NCI-H82 (cell line): ENCODE results near the gene KIF17.
A peak's percentile ranks its signal among the peaks of the same experiment; 100 is the strongest.
"Not testable (repeated sequence)": the region's sequence is repeated elsewhere in the genome, so short reads cannot be mapped to it uniquely, and the experiment has no call there.

ENCODE experiments used
- DNase-seq: peaks from one replicate; lab custom pipeline; 2025; lab: John Stamatoyannopoulos, UW

Gene KIF17

DNA sequence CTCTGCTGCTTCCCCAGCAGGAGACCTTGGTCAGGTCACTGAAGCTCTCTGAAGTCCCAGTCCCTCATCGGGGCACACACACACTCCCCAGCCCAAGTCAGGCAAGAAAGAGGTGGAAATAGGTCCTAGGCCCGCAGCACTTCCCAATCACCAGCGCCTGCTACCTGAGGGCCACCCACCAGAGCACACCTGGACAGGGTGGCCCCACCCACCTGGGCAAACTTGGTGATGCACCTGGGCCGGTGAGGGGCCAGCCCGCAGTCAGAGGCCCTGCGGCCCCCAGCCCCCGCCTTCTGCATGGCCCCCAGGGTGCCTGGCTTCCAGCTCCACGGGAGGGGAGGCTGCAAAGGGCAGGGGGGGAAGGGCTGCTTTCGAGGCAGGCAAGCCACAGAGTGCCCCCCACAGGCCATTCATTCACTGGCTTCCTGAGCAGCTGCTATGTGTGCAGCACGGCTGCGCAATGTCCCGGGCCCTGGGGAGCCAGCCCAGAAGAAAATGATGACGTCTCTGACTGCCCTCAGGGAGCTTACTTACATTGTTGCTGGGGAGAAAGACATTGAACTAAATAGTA, 10.0 kb upstream of the KIF17 start:
- DNase-seq, result peak; percentile 34

DNA sequence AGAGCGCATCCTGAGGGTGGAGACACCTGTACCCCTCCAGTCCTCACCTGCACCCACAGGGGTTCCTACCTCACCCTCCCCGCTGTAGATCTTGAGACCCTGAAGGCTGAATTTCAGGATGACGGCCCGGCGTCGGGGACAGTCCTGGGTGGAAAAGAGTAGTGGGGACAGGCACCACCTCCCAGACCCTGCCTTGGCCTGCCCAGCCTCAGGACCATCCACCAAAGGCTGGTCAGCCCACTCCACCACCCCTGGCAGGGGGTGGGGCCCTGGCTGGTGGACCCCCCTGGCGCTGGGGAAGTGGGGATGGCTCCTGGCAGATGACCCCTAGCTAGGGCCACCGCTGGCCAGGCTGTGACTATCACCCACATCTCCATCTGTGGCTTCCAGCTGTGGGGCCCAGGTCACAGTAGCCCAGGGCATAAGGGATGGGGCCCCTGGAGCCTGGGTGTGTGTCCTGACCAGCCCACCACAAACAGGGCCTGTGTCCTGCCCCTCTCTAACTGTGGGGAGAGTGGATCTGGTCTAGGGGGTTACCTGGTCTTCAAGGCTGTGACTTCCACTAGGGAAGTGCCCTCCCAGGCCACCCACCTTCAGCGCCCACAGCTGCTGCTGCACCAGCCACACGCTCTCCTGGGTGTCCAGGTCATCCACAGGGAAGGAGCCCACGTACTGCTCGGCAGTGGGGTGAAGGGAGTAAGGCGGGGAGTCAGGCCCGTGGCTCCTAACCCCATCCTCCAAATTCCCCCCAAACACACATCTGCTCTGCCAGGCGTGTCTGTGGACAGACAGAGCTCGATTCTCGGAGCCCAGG, 9.3 kb upstream of the KIF17 start:
- DNase-seq, result no peak

DNA sequence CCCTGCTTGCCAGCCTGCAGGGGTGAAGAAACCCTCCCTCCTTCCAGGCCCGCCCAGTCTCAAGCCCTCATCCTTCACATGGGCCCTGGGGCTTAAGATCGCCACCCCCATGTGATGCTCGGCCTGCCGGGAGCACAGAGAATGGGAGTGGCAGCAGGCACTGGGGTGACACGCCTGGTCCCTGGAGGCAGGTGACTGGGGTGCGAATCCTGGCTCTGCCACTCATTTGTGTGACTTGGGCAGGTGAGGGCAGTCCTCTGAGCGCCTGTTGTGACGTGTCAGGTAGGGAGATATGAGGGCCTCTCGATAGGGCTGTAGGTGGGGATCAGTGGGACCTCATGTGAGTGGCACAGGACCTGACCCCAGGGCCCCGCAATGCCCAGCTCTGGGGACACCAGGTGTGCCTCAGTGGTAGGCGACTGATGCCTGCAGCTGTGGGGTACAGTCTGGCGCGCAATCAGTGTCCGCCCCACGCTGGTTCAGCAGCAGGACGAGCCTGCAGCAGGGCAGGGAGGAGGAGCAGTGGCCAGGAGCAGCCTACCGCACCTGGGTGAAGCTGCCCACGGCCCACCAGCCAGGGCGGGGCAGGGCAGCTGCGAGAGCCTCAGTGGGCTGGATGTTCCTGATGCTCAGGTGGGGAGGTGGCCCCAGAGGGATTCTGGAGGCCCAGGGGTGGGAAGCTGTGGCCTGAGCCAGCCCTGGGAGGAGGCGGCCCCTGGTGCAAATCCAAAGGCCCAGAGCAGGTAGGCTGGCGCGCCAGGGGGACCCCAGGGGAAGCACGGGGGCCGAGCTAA, 8.5 kb upstream of the KIF17 start:
- DNase-seq, result no peak

DNA sequence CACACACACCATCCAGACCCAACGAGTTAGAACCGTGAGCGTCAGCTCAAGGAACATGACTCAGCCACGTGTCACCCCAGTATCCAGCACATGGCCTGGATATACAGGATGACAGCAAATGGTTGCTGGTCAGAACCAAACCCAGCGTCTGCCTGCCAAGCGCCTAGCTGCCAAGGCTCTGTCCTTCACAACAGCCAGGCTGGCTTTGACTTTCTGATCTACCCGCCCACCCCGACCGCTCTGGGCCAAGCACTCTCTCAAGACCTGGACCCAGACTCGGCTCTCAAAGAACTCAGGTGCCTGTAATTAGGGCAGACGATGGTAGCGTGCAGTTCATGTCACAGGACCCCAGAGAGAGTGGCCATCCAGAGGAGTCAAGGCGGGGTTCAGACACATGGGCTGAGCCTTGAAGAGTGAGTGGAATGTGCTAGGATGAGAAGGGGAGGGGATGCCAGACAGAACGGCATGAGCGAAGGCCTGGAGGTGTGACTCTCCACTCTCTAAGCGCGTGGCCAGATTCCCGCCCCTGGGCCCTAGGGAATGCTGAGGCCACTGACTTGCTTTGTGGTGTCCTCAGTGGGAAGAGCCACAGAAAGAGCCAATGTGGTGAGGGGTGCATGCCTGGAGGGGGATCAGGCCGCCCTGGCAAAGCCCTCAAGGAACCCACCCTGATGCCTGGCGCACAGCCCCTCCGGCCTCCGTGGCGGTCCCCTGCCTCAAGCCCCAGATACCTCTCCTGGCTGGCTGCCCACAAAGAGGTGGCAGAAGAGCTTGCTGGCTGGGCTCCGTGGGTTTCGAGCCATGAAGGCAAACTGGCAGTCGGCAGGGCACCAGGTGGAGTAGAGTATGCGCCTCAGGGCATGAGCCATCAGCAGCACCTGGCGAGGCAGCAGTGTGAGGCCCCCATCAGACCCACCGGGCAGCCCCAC, 7.6 kb upstream of the KIF17 start:
- DNase-seq, result no peak

DNA sequence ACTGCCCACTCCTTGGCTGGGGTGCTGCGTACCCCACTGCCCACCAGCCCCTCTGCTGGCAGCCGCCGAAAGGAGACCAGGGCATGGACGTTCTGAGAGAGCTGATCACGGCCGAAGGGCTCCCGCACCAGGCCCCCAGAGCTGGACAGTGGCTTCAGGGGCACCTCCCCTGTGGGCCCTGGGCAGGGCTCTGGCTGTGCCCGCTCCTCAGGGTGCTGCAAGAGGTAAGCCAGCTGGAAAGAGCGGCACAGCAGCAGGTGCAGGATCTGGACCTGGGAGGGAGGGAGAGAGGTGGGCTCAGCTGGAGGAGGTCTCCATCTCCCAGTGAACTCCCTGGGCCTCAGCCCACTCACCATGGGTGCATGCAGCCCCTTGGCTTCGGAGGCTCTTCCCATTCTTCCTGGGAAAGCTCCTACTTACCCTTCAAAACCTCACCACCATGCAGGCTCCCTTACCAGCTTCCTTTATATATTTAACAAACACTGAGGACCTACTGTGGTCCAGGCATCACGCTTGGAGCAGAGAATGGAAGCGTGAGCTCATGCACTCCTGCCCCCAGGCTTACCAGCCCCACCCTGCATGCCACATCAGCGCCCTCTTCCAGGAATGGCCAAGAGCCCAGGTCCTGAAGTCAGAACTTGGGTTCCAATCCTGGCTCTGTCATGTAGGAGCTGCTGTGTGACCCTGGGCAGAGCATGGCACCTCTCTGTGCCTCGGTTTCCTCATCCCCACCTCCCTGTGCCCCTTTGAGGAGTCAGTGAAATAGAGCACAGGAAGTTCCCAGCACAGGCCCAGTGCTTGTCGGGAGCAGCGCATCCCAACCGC, 6.8 kb upstream of the KIF17 start:
- DNase-seq, result no peak

DNA sequence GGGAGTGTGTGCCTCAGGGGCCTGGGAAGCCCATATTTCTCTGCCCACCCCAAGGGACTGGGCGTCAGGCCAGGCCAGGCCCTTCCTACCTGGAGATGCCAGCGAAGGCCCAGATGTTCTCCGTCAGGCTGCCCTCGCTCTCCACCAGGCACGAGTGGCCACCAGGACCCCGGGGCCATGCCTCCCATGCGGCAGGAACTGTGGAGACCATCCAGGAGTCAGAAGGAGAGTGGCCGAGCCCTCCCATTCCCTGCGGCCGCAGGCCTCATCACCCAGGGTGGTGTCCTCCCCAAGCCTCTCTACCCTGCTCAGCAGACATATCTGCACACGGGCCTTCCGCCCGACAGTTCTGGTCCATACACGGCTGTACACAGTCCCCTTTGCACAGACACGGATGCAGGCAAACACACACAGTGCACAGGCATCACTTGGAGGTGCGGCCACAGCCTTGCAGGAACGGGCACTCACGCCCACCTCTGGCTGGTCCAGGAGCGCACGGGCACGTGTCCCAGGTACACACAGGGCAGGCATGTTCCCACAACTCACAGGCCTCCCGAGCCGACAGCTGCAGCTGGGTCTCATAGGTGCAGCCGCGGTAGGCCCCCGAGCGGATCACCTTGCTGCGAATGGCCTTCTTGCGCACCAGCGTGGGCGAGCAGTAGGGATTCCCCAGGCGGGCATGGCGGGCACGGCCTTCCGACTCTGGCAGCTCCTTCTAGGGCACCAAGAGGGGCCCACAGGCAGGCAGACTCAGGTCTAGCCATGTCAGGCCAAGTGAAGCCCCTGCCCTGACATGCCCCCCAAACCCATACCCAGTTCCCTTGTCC, 5.9 kb upstream of the KIF17 start:
- DNase-seq, result no peak

DNA sequence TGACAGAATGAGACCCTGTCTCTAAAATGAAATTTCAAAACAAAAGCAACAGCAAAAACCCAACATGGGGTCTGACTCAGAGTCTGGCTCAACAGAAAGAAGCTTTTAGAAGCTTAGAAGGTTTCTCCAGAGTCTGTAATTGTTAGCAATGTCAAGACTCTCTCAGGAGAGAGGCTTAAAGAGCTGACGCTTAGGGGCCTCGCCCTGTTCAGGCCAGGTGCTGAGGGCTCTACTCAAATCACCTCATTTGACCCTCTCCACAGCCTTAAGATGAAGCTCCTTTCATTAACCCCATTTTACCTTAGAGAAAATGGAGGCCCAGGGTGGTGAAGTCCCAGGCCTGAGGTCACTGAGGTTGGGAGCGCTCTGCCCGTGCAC, 5.3 kb upstream of the KIF17 start:
- peak; percentile 50 for DNase-seq

DNA sequence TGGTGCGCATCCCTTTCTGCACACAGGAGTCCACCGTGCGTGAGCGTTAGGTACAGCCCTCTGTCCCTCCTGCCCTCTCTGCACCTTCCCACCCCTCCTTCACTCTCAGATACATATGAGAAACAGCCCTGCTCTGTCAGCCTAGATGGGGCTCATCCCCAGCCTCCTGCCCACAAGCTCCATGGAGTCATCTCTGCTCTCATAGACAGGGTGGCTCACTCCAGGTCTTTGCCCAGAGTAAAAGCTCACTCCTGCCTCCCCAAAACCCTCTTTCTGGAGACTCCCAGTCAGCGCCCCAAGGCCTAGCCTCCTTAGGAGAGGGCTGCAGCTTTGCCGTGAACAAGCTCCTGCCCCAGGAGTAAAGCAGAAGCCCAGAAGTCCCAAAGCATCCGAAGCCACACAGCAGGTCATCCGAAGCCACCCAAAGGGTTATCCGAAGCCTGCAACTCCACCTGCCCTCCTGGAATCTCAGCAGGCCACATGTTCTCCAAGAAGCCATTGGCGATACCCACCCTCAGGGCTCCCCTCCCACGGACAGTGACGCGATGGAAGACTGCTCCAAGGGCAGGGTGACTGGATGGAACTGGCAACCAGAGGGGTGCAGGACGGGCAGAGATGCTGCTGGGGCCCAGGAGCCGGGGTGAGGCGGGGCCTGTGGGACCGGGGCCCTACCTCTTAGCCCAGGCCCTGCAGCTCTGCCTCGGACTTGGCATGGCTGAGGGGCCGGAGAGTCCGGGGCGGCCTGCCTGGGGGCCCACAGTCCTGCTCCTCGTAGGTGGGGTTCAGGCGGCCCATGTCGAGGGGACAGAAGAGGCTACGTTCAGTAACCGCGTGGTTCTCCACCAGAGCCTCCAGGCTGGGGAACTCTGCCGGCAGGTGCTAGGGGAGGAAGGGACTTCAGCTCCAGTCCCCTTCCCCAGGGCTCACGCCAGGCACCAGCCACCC, 3.6 kb upstream of the KIF17 start:
- no peak for DNase-seq

DNA sequence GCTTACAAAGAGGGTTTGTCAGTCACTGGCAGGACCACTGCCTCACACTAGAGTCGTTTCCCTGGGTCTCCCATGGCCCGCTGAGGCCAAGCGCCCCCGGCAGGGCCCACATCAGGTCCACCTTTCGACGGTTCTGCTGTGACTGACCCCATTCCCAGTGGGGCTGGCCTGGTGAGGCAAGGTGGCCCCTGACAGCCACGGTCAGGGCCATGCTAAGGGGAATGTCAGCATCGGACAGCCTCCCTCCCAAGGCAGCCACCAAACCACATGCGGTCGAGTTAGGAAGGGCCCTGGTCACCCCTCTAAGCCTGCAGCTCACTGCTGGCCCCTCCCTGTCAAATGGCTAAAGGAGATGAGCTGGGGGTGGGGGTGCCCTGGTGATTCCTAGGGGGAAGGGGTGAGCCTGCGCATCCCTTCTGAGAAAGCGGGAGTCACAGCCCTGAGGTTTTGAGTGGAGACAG, 2.9 kb upstream of the KIF17 start:
- no peak for DNase-seq

DNA sequence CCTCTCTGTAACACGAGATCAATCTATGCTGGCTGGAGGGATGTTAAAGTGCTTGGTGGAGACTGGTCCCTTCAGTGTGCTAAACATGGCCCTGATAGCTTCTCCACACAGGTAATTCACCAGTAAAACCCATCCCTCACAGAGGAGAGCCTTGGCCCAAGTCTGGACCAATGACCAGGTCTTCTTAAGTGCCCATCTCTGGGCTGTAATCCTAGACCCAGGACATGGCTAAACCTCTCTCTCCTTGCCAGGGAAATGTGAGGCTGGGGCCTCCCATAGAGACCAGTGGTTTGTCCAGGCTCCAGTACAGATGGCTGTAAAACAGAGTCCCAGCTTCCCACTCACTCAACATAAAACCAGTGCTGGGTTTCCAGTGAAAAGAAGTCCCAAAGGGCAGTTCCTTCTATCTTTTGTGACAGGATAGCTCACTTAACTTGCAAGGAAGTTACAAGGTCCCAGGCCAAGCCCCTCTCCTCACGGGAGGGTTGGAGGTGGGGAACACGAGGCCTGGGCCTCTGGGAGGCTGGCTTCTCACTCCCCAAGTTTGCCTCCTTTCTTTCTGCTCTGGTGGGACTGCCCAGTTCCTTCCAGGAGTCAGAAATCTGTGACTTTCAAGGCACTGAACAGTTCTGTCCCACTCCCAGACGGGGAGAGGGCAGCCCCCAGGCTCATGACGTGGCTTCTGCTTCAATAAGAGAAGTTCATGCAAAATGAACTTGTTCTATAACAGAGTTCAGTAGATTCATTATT, 2.2 kb upstream of the KIF17 start:
- no peak for DNase-seq

DNA sequence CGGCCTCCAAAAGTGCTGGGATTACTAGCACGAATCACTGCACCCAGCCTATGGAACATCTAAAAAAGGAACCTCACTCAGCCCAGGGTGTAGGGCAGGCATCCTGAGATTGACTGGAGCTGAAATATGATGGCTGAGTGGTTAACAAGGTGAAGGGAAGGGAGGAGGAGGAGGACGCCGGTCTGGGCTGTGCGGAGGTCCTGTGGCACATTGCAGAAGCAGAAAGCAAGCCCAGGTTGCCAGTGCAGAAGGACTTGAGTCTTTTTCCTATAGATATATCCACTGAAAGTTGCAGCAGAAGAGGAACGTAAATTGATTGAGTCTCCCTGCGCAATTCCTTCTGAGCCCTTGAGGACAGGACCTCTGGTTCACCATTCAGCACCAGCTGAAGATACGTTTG, 1.5 kb upstream of the KIF17 start:
- DNase-seq, result no peak

DNA sequence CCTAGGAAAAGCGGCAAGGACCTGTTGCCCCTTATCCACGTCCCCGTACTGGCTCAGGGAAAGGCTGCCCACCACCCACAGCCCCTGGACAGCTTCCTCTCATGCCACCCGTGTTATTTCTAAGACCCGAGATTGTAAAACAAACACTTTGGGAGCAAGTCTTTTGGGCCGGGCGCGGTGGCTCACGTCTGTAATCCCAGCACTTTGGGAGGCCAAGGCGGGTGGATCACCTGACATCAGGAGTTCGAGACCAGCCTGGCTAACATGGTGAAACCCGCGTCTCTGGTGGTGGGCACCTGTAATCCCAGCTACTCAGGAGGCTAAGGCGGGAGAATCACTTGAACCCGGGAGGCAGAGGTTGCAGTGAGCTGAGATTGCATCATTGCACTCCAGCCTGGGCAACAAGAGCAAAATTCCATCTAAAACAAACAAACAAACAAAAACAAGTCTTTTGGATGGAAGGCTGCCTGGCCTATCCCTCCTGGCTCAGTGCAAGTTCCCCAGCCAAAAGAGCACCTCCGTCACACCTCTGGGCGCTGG, 606 bp upstream of the KIF17 start:
- not testable (repeated sequence) for DNase-seq

DNA sequence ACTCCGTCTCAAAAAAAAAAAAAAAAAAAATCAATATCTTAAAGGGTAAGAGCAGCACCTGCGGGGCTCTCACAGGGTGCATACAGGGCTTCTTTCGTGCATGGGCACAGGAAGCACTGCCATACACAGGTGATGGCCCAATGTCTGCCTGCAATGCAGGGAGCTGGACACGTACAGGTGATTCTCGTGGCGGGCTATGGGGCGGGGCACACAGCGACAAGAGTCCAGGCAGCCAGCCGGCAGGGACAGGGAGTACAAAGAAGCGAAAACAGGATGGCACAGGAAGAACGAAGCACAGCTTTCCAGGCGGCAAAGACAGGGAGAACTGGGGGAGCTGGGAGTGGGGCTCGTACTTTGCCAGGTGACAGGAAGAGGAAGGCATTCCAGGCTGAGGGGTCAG, 1.6 kb downstream of the KIF17 start:
- no peak for DNase-seq

DNA sequence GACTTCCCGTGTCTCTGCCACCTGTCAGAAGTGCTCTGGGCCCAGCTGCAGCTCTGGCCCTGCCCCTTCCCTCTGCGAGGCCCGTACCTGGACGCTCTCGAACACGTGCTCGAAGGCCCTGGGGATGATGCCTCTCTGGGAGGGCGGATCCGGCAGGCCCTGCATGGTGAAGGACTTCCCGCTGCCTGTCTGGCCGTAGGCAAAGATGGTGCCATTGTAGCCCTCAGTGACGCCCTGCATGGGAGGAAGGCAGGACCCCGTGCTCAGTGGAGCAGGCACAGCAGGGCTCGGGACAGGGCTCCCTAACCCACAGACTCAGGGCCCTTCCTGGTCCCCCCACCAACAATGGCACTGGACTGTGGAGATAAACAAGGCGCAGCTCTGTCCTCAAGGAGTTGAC, 2.4 kb downstream of the KIF17 start:
- no peak for DNase-seq

DNA sequence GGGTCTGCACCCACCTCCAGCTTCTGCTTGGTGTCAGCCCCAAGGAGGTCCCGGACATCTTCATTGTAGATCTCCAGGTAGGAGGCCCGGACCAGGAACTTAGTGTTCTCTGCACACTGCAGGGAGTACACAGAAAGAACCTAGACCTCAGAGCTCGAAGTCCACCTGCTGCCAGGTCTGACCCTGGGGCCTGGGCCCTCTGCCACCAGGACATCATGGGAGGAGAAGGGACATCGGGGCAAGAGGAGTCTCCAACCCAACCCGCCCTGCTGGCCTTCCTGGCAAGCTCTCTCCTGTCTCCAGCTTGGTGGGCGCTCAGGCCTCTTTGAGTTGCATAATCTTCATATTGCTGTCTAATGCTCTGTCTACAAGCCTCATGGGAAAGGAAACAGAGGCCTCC, 4.4 kb downstream of the KIF17 start:
- DNase-seq, result no peak

DNA sequence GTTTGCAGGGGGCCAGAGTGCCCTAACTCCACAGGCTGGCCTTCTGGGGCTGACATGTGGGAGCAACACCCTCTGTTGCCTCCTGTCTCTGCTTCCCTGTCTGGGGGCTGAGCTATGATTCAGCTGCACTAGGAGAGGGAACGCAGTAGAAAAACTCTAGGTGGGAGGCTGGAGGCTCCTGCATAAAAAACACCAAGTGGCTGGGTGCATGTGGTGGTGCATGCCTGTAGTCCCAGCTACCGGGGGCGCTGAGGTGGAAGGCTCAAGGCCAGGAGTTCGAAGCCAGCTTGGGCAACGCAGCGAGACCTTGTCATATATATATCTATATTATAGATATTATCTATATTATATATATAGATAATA, 5.6 kb downstream of the KIF17 start:
- DNase-seq, result no peak

DNA sequence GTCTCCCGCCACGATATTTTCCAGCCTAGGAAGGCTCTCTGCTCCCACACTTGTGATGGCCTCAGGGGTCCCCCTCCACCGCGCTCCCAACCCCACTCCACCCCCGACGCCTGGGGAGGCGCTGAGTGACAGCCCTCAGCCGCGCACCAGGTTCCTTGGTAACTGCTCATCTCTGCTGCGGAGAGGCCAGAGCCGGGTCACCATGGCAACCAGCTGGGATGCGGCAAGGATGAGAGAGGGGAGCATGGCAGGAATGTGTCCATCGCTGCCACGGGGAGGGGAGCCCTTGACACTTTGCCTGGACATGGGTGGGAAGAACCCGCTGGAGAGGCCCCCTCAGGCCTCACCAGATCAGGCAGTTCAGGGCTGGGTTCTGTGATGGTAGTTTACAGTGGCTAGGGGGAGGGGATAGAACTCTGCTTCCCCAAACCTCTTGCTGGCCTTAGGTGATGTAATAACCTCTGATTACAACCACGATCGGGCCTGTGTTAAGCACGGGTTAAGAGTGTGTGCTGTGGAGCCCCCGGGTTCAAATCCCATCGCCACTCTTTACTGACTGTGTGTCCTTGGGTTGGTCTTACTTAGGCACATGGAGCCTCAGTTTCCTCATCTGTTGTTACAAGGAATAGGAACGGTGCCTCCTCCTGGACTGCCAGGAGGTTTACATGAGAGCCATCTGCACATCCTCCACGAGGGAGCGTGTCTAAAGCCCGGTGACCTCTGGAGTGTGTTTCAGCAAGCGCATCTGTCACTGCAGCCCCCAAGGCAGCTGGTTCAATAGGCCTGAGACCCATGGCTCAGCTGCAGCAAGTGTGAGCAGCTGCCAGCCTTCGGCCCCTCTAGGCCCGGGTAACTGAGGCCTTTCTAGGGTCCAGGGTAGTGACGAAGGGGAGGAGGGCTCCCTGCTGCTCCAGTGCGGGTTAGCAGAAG, 6.3 kb downstream of the KIF17 start:
- peak; percentile 80 for DNase-seq
